HEK293 (cell line): Measurements from ENCODE around the gene UBASH3B.
A peak's percentile ranks its signal among the peaks of the same experiment; 100 is the strongest.

Source experiments
- CTCF ChIA-PET: fragments of 350-600 bp; formaldehyde crosslinking; extraction: SDS; loops from one replicate; lab custom pipeline; 2021; ENCODE audit warnings: antibody characterized with exemption; lab: Yijun Ruan, JAX
- POLR2A ChIA-PET: fragments of 300-600 bp; formaldehyde crosslinking; extraction: SDS; loops from one replicate; lab custom pipeline; 2020; ENCODE audit warnings: antibody characterized with exemption, inconsistent platforms; lab: Yijun Ruan, JAX
- H3K27ac ChIP-seq: fragments of 200-500 bp; sonication (Bioruptor generic); 2 replicates; pipeline ENCODE4 v1.5.1; 2014; ENCODE audit warnings: low read depth, low read length, control low read depth, inconsistent platforms; ENCODE audit errors: extremely low read depth
- H3K36me3 ChIP-seq, 2 experiments: fragments of 200-500 bp in 1 of 2; sonication (Bioruptor generic) in 1 of 2; 1 replicate in 1 of 2; 2 replicates in 1 of 2; pipeline ENCODE4 v1.5.1; 2014 to 2017; ENCODE audit warnings: inconsistent platforms in 2 of 2, low read length in 2 of 2; ENCODE audit not compliant: control insufficient read depth in 2 of 2, insufficient read depth in 1 of 2
- H3K4me1 ChIP-seq: fragments of 200-500 bp; sonication (Bioruptor generic); 2 replicates; pipeline ENCODE4 v1.5.1; 2014; ENCODE audit warnings: mild to moderate bottlenecking, low read length, inconsistent platforms; ENCODE audit not compliant: control insufficient read depth, insufficient read depth
- H3K4me3 ChIP-seq: 2 replicates; pipeline ENCODE4 v1.5.1; 2011; ENCODE audit warnings: low read depth, mild to moderate bottlenecking, control low read depth, low read length, moderate library complexity
- H3K9me3 ChIP-seq: fragments of 200-500 bp; sonication (Bioruptor generic); 2 replicates; pipeline ENCODE4 v1.5.1; 2014; ENCODE audit warnings: low read depth, low read length, inconsistent platforms; ENCODE audit not compliant: control insufficient read depth, insufficient read depth
- CTCF ChIP-seq: fragments of 450-650 bp; formaldehyde crosslinking; IDR thresholded peaks from 2 replicates; pipeline ENCODE4 v1.5.1; 2016; ENCODE audit warnings: missing biosample characterization, missing genetic modification characterization
- ELK4 ChIP-seq: IDR thresholded peaks from 2 replicates; pipeline ENCODE4 v1.6.1; 2011; ENCODE audit warnings: mild to moderate bottlenecking, low read depth, low read length, borderline replicate concordance
- GLIS2 ChIP-seq: fragments of 450-650 bp; formaldehyde crosslinking; IDR thresholded peaks from 2 replicates; pipeline ENCODE4 v1.5.1; 2016; ENCODE audit warnings: missing biosample characterization, missing genetic modification characterization
- HOXA7 ChIP-seq: sonication (generic); formaldehyde crosslinking; IDR thresholded peaks from 2 replicates; pipeline ENCODE4 v1.8.1; 2022; ENCODE audit warnings: missing genetic modification reagents, borderline replicate concordance
- IKZF3 ChIP-seq: fragments of 450-650 bp; IDR thresholded peaks from 2 replicates; pipeline ENCODE4 v1.5.0; 2018; ENCODE audit warnings: missing biosample characterization, mild to moderate bottlenecking, missing genetic modification characterization, moderate library complexity
- KLF17 ChIP-seq: fragments of 450-650 bp; formaldehyde crosslinking; IDR thresholded peaks from 2 replicates; pipeline ENCODE4 v1.5.1; 2016; ENCODE audit warnings: missing biosample characterization, missing genetic modification characterization
- MYNN ChIP-seq: fragments of 450-650 bp; formaldehyde crosslinking; IDR thresholded peaks from 2 replicates; pipeline ENCODE4 v1.5.1; 2016; ENCODE audit warnings: missing biosample characterization, missing genetic modification characterization, borderline replicate concordance
- OSR2 ChIP-seq: fragments of 450-650 bp; formaldehyde crosslinking; IDR thresholded peaks from 2 replicates; pipeline ENCODE4 v1.5.1; 2016; ENCODE audit warnings: missing biosample characterization, missing genetic modification characterization
- REPIN1 ChIP-seq: fragments of 450-650 bp; formaldehyde crosslinking; IDR thresholded peaks from 2 replicates; pipeline ENCODE4 v1.5.1; 2017; ENCODE audit warnings: missing biosample characterization, missing genetic modification characterization, low read depth
- SALL2 ChIP-seq: fragments of 450-650 bp; formaldehyde crosslinking; IDR thresholded peaks from 2 replicates; pipeline ENCODE4 v1.5.0; 2017; ENCODE audit warnings: missing biosample characterization, mild to moderate bottlenecking, missing genetic modification characterization, borderline replicate concordance
- ZBTB10 ChIP-seq: fragments of 450-650 bp; formaldehyde crosslinking; IDR thresholded peaks from 2 replicates; pipeline ENCODE4 v1.5.1; 2016; ENCODE audit warnings: missing biosample characterization, missing genetic modification characterization
- ZFP37 ChIP-seq: fragments of 450-650 bp; formaldehyde crosslinking; IDR thresholded peaks from 2 replicates; pipeline ENCODE4 v1.5.1; 2016; ENCODE audit warnings: missing biosample characterization, missing genetic modification characterization
- ZNF10 ChIP-seq: fragments of 450-650 bp; formaldehyde crosslinking; IDR thresholded peaks from 2 replicates; pipeline ENCODE4 v1.5.1; 2017; ENCODE audit warnings: missing biosample characterization, missing genetic modification characterization
- ZNF121 ChIP-seq: fragments of 450-650 bp; formaldehyde crosslinking; IDR thresholded peaks from 2 replicates; pipeline ENCODE4 v1.5.1; 2016; ENCODE audit warnings: missing biosample characterization, missing genetic modification characterization
- ZNF132 ChIP-seq: fragments of 450-650 bp; formaldehyde crosslinking; IDR thresholded peaks from 2 replicates; pipeline ENCODE4 v1.5.1; 2017; ENCODE audit warnings: missing biosample characterization, missing genetic modification characterization, borderline replicate concordance
- ZNF221 ChIP-seq: fragments of 450-650 bp; formaldehyde crosslinking; IDR thresholded peaks from 2 replicates; pipeline ENCODE4 v1.5.1; 2017; ENCODE audit warnings: missing biosample characterization, missing genetic modification characterization, borderline replicate concordance
- ZNF23 ChIP-seq: fragments of 450-650 bp; formaldehyde crosslinking; IDR thresholded peaks from 2 replicates; pipeline ENCODE4 v1.5.1; 2016; ENCODE audit warnings: missing biosample characterization, missing genetic modification characterization, borderline replicate concordance
- ZNF311 ChIP-seq: fragments of 450-650 bp; formaldehyde crosslinking; IDR thresholded peaks from 2 replicates; pipeline ENCODE4 v1.5.1; 2017; ENCODE audit warnings: missing biosample characterization, missing genetic modification characterization, borderline replicate concordance
- ZNF366 ChIP-seq: fragments of 450-650 bp; formaldehyde crosslinking; conservative IDR thresholded peaks from 2 replicates; pipeline ENCODE4 v1.5.1; 2016; ENCODE audit warnings: missing biosample characterization, missing genetic modification characterization
- ZNF433 ChIP-seq: fragments of 450-650 bp; formaldehyde crosslinking; IDR thresholded peaks from 2 replicates; pipeline ENCODE4 v1.5.1; 2016; ENCODE audit warnings: missing biosample characterization, missing genetic modification characterization, low read depth
- ZNF510 ChIP-seq: fragments of 450-650 bp; formaldehyde crosslinking; IDR thresholded peaks from 2 replicates; pipeline ENCODE4 v1.5.1; 2018; ENCODE audit warnings: mild to moderate bottlenecking, missing genetic modification characterization, missing biosample characterization; ENCODE audit not compliant: insufficient replicate concordance
- ZNF529 ChIP-seq: fragments of 450-650 bp; formaldehyde crosslinking; IDR thresholded peaks from 2 replicates; pipeline ENCODE4 v1.5.1; 2017; ENCODE audit warnings: missing genetic modification characterization, missing biosample characterization; ENCODE audit not compliant: insufficient replicate concordance
- ZNF561 ChIP-seq: fragments of 450-650 bp; IDR thresholded peaks from 2 replicates; pipeline ENCODE4 v1.5.1; 2018; ENCODE audit warnings: missing biosample characterization, missing genetic modification characterization, borderline replicate concordance
- ZNF580 ChIP-seq: fragments of 450-650 bp; formaldehyde crosslinking; IDR thresholded peaks from 2 replicates; pipeline ENCODE4 v1.5.1; 2016; ENCODE audit warnings: missing biosample characterization, missing genetic modification characterization
- ZNF654 ChIP-seq: fragments of 450-650 bp; formaldehyde crosslinking; IDR thresholded peaks from 2 replicates; pipeline ENCODE4 v1.5.1; 2016; ENCODE audit warnings: low read depth, missing biosample characterization, missing genetic modification characterization
- ZNF660 ChIP-seq: fragments of 450-650 bp; IDR thresholded peaks from 2 replicates; pipeline ENCODE4 v1.5.1; 2018; ENCODE audit warnings: missing biosample characterization, mild to moderate bottlenecking, missing genetic modification characterization
- ZNF830 ChIP-seq: fragments of 450-650 bp; IDR thresholded peaks from 2 replicates; pipeline ENCODE4 v1.5.0; 2018; ENCODE audit warnings: missing biosample characterization, missing genetic modification characterization, low read depth, mild to moderate bottlenecking, moderate library complexity

UBASH3B gene

GRCh38 chr11:122853261-122853660 is 197.7 kb downstream of the UBASH3B start:
- H3K27ac ChIP-seq: no peak overlapping the region
- H3K4me3 ChIP-seq: no peak overlapping the region
- H3K4me1 ChIP-seq: 0 out of 2 replicates have a peak, but pooled peaks cover 3% of the 10 kb centered on the region
- H3K36me3 ChIP-seq: no peaks in the 10 kb centered on the region
- ChIA-PET CTCF (interaction anchor here (0.6 to 8.1 kb wide), 35 partner anchors 9 to 931 kb away, joined by 3 to 131 read pairs (median 6); partner anchors contain the start of gene CRTAM), POLR2A (interaction anchor here (1.4 kb wide), 1 partner anchor 209 kb away, joined by 4 read pairs; the partner anchor contains the start of gene HSPA8)
- TF ChIP-seq OSR2: no peak
- no peak for TF ChIP-seq KLF17 (tag by site-specific recombination)
- no peak for TF ChIP-seq ZNF433 (tag by site-specific recombination)
- TF ChIP-seq REPIN1 (tag by site-specific recombination): no peak
- no peak for TF ChIP-seq IKZF3 (tag by site-specific recombination)
- no peak for TF ChIP-seq ZBTB10 (tag by site-specific recombination)
- TF ChIP-seq ZNF580 (tag by site-specific recombination): no peak
- no peak for TF ChIP-seq MYNN (tag by site-specific recombination)
- TF ChIP-seq HOXA7 (CRISPR knock-in tag): no peak
- TF ChIP-seq ZNF510 (tag by site-specific recombination): no peak
- no peak for TF ChIP-seq ZNF529 (tag by site-specific recombination)
- TF ChIP-seq ZNF121 (tag by site-specific recombination): no peak
- no peak for TF ChIP-seq ZNF23 (tag by site-specific recombination)
- no peak for TF ChIP-seq ZNF561 (tag by site-specific recombination)
- no peak for TF ChIP-seq ZNF660
- no peak for TF ChIP-seq GLIS2 (tag by site-specific recombination)
- no peak for TF ChIP-seq SALL2 (tag by site-specific recombination)
- no peak for TF ChIP-seq ELK4
- TF ChIP-seq ZNF830 (tag by site-specific recombination): no peak
- H3K9me3 ChIP-seq: no peaks in the 10 kb centered on the region

GRCh38 chr11:122853971-122854446 is 198.5 kb downstream of the UBASH3B start:
- Histone ChIP-seq H3K9me3 (no peaks in the 10 kb centered on the region), H3K4me1 (0 out of 2 replicates have a peak, but pooled peaks cover 3% of the 10 kb centered on the region), H3K4me3 (no peak overlapping the region), H3K27ac (no peak overlapping the region), H3K36me3 (no peaks in the 10 kb centered on the region)
- CTCF ChIA-PET: interaction anchor here (0.6 to 8.1 kb wide), 43 partner anchors 10 to 930 kb away, joined by 3 to 131 read pairs (median 5); partner anchors contain the start of gene CRTAM
- POLR2A ChIA-PET: interaction anchor here (0.9 to 1.4 kb wide), 2 partner anchors 183 to 208 kb away, joined by 3 to 4 read pairs; partner anchors contain the start of gene HSPA8
- TF ChIP-seq IKZF3 (tag by site-specific recombination) (peak; percentile 53; the same call in 1 of the 2 replicates), ZNF10 (no peak), ZNF366 (no peak), ZNF311 (tag by site-specific recombination) (no peak), ZNF221 (tag by site-specific recombination) (no peak), ZNF654 (tag by site-specific recombination) (peak; percentile 81), CTCF (tag by site-specific recombination) (peak; percentile 27; the same call in 1 of the 2 replicates), ZNF132 (tag by site-specific recombination) (no peak), ZFP37 (tag by site-specific recombination) (0 out of 2 replicates have a peak, but pooled peaks have one; percentile 31), ZNF660 (0 out of 2 replicates have a peak, but pooled peaks have one; percentile 35)
